Activated CD8-positive, alpha-beta memory T cell treated with anti-CD3 and anti-CD28 coated beads for 1 hour (primary cell): ENCODE data around the gene IRGC.
"Not testable (repeated sequence)": the region's sequence is repeated elsewhere in the genome, so short reads cannot be mapped to it uniquely, and the experiment has no call there.

ENCODE experiments used
- DNase-seq, 2 donors: peaks; one replicate each; pipeline ENCODE4 v3.0.0-alpha.2; 2020; ENCODE audit warnings: low read depth in 1 of 2; ENCODE audit errors: extremely low read depth in 1 of 2

The IRGC gene, protein sequence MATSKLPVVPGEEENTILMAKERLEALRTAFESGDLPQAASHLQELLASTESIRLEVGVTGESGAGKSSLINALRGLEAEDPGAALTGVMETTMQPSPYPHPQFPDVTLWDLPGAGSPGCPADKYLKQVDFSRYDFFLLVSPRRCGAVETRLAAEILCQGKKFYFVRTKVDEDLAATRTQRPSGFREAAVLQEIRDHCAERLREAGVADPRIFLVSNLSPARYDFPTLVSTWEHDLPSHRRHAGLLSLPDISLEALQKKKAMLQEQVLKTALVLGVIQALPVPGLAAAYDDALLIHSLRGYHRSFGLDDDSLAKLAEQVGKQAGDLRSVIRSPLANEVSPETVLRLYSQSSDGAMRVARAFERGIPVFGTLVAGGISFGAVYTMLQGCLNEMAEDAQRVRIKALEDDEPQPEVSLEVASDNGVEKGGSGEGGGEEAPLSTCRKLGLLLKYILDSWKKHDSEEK

DNA sequence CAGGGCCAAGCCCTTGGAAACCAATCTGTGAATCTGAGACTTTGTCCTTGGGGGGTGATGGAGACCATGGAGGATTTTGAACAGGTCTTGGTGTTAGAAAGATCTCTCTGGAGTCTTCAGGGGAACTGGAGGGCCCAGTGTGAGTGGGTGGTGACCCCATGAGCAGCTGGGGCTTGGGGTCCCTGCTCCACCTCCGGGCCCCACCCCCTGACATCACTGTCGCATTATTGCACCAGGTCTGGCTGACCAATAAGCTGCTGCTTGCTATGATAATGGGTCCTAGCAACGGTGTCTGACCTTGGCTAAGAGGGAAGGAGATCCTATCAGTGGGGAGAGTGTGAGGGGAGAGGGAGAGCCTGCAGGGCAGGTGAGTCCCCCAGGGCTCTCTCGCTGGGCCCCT, at the start of gene IRGC:
TSS of gene IRGC (plus strand) at position 301 of the 400 bp plus-strand sequence. CDS start 2,483 bp downstream, outside the sequence.
- no peak for DNase-seq

DNA sequence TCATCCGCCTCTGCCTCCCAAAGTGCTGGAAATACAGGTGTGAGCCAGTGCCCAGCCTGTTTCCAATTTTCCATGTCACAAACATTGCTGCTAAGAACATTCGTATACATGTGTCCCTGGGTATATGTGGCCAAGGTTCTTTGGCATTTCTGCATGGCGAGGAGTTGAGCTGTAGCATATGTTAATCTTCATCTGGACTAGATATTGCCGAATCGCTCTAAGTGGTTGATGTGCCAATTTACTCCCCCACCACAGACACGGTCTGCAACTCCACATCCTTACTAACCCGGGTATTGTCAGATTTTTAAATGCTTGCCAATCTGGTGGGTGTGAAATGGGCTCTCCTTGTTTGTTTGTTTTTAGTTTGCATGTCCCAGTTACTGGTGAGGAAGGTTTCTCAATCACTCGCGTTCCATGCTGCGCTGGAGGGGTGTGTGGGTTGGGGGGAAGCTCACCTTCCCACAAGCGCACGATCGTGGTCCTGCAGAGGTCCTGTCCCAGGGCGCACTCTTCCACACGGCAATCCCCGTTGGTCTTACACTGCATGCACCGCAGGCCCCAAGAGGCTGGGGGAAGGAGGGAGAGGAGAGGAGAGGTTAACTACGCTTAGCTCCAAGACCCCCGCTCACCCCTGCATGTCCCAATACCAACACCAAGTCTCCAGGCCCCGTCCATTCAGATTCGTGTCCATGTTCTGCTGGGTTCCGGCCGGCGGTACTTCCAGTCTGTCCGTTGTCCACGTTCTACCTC, 48.6 kb upstream of the IRGC start:
- DNase-seq = no peak

DNA sequence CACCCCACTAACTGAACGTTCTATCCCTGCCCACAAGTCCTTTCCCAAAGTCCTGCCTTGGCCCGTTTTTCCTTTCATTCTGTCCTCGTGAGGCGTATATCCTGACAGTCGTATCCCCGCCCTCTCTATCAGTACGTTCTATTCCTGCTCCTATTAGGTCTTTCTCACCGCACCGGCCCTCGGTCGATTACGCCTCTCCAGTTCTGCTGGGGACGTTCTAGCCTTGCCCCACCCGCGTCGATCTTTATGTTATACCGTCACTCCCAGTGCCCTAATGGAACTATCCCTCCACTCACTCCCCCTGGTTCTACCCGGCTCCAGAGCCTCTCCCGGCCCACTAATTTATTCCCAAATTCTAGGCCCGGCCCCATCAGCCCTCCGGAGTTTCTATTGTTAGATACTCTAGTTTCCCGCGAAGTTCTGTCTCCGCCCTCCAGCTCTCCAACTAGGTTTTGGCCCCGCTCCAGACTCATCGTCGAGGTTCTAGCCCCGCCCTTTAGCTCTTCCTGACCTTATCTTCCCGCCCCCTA, 47.9 kb upstream of the IRGC start:
- no peak for DNase-seq

DNA sequence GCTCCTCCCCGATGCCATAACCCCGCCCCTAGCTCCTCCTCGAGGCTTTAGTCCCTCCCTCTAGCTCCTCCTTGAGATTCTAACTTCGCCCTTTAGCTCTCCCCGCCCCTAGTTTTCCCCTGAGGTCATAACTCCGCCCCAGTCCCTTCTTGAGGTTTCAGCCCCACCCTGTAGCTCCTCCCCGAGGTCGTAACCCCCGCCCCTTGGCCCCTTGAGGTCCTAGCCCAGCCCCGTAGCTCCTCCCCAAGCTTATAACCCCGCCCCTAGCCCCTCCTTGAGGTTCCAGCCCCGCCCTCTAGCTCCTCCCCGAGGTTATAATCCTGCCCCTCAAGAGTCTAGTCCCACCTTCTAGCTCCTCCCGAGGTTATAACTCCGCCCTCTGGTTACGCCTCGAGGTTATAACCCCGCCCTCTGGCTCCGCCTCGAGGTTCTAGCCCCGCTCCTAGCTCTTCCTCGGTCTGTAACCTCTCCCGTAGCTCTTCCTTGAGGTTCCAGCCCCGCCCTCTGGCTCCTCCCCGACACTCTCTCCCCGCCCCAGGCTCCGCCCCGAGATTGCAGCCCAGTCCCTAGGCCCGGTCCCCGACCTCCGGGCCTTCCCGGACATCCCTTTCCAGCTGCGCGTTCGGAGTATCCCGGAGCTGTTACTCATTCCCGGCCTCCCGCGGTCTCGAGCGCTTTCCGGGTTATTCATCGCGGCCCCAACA, 47.3 kb upstream of the IRGC start:
- peak; percentile 85 to 90 for DNase-seq

DNA sequence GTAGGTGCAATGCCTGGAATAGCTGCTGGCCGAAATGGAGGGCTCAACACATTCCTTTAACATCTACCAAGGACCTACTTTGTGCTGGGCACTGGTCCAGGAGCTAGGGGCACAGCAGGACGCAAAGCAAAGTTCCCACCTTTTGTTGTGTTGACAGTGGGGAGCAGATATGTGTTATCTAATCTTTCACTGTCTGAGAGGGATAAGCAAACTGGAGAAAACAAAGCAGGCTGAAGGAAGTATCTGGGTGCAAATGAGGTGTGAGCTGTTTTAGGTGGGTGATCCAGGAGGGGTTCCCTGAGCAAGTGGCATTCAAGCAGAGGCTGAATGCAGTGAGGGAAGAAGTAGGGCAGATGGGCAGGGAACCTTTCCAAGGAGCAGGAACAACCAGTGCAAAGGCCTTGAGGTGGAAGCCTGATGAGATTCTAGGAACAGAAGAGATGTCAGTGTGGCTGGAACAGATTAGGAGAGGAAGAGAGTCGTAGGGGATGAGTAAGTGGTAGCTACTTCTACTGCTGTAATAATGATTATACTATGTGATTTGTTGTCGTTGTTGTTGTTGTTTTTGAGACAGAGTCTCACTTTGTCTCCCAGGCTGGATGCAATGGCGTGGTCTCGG, 43.7 kb upstream of the IRGC start:
- no peak for DNase-seq

DNA sequence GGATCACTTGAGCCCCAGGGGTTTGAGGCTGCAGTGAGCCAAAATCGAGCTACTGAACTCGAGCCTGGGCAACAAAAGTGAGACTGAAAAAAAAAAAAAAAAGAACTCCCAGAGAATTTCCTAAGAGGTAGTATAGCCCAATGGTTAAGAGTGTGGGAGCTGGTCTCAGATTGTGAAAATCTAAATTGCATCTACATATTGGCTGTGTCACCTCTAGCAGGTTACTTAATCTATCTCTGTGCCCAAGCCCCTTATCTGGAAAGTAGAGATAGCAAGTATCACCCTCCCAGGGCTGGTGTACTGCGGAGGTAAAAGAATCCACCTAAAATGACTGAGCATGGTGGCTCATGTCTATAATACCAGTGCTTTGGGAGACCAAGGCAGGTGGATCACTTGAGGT, 42.2 kb upstream of the IRGC start:
- DNase-seq = no peak

DNA sequence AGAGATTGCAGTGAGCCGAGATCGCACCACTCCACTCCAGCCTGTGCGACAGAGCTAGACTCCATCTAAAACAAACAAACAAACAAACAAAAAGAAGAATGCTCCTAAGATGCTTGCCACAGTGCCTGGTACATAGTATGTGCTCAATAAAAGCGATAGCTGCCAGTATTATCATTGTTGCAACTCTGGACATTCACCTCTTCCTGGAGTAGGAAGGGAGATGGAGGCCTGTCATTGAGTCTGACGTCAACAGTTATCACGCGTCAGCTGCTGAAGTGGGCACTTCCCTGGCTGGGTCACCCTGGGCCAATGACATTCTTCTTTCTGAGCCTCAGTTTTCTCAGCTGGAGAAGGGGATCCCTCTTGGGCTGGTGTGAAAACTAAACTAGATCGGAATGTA, 41.7 kb upstream of the IRGC start:
- no peak for DNase-seq

DNA sequence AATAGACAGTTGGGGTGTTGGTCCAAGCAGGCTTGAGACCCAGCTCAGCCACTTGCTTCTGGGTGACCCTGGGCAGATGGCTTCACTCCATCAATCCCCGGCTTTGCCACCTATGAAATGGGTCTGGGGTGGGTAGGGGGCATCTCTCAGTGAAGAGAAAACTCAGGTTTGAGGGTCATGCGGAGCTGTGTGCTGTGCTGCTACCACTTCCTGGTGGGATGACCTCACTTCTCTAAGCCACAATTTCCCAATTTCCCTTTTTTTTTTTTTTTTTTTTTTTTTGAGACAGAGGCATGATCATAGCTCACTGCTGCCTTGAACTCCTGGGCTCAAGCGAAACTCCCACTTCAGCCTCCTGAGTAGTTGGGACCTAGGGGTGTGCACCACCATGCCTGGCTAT, 41.3 kb upstream of the IRGC start:
- no peak for DNase-seq

DNA sequence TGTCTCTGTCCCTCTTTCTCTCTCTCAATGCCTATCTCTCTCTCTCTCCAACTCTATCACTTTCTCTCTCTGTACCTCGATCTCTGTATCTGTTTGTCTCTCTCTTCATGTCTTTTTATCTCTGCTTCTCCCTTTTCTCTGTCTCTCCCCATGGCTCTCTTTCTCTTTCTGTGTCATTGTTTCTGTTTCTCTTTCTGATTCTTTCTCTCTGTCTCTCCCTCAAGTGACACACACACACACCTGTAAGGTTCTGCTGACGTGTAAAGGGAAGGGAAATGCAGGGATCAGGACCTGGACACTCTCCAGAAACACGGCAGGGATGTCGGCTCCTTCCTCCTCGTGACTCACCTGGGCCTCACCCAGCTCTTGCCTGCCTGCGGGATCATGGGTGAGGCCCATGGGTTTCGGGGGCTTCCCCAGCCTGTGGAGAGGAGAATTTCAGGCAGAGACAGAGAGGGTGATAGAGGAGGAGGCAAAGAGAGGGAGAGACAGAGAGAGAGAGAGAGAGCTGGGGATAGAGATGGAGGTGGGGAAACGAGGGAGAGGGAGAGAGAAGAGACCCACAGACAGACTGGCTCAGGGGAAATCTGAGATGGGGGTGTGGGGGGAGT, 40.5 kb upstream of the IRGC start:
- no peak for DNase-seq

DNA sequence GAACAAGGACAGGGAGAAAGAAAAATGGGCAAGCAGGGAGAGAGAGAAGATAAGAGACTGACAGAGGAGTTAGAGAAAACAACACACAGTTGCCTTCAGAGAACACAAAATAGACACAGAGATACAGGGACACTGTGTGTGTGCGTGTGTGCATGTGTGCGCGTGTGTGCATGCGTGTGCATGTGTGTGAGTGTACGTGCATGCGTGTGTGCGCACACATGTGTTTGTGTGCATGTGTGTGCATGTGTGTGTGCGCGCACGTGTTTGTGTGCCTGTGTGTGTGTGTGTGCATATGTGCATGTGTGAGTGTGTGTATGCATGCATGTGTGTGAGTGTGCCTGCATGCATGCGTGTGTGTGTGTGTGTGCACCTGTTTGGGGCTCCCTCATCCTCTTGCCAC, 40.0 kb upstream of the IRGC start:
- DNase-seq = no peak

DNA sequence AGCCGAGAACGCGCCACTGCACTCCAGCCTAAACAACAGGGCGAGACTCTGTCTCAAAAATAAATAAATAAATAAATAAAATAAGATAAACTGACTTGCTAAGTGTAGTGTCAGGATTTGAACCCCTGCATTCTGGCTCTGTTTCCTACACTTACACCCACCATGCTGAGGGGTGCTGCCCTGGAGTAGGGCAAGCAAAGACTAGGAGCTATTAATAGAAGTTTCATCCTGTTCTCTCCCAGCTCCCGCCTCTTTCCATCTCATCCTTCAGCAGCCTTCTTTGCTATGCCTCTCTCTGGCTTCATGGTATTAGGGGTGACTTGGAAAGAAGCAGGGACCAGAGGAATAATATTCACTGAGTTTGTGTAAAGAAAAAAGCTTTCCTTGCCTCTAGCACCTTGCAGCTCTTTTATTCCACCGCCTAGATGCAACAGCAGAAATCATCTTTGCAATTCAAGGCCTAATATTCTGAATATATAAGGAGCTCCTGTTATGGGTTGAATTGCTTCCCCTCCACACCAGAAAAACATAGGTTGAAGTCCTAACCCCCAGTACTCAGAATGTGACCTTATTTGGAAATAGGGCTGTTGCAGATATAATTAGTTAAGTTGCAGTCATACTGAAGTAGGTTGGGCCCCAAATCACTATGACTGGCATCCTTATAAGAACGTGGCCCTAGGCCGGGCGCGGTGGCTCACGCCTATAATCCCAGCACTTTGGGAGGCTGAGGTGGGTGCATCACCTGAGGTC, 37.2 kb upstream of the IRGC start:
- no peak for DNase-seq

DNA sequence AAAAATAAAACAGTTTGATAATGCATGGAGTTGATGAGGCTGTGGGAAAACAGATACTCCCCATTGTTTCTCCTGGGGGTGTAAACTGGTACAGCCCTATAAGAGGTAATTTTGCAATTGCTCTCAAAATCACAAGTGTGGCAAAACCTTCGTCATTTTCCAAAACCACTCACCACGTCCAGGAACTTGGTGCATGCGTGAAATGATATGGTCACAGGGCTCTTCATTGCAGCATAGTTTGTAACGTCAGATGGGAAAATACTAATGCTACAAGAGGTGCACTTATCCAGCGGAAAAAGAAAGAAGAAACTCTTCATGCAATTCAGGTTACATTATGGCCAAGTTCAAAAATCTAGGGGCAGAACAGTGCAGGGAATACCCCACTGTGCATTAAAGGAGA, 34.1 kb upstream of the IRGC start:
- no peak for DNase-seq

DNA sequence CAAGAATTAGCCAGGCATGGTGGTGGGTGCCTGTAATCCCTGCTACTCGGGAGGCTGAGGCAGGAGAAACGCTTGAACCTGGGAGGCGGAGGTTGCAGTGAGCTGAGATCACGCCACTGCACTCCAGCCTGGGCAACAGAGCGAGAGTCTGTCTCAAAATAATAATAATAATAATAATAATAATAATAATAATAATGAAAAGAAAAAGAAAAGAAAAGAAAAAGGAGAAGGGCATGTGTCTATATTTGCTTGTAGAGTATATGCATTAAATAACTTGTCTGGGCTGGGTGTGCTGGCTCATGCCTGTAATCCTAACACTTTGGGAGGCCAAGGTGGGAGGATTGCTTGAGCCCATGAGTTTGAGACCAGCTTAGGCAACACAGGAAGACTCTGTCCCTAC, 33.6 kb upstream of the IRGC start:
- not testable (repeated sequence) for DNase-seq

DNA sequence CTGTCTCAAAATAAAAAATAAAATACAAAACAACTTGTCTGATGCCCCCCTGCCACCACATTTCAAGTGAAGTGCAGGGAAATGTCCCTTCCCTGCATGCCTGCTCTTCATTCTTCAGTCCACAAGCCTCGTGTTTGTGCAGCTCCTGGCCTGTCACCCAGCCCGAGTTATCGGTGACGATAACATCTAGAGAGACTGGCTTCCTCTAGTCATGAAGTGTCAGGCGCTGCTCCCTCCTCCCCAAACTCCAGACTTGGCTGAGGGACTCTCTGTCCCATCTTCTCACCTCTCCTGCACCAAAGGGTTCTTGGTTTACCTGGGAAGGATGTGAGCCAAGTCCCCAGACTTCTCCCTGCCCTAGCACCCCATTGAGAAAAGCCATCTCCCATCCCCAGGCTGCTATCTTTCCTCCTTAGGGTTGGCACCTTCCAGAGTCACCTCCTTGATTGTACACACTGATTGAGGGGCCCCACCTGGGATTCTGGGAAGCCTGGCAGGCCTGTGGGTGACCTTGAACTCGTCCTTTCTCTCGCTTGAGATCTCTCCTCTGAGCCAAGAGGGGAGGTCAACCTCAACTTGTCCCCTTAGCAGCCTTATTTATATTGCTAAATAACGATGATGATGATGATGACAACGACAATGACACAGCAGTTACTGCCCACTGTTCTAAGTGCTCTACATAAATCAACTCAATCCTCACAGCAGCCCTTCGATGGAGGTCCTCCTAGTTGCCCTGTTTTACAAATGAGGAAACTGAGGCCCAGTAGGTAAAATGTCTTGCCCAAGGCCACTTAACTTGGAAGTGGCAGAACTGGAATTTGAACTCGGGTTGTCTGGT, 32.8 kb upstream of the IRGC start:
- no peak for DNase-seq

DNA sequence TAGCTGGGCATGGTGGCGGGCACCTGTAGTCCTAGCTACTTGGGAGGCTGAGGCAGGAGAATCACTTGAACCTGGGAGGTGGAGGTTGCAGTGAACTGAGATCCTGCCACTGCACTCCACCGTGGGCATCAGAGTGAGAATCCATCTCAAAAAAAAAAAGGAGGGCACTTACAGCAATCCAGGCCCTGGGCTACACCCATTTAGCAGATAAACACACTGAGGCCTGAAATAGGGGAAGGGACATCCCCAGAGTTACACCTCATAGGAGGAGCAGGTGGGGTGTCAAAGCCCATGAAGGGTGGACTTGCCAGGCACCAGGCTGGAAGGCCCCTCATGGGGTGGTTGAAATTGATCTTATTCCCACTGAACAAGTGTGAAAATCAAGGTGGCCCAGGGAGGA, 32.0 kb upstream of the IRGC start:
- no peak for DNase-seq

DNA sequence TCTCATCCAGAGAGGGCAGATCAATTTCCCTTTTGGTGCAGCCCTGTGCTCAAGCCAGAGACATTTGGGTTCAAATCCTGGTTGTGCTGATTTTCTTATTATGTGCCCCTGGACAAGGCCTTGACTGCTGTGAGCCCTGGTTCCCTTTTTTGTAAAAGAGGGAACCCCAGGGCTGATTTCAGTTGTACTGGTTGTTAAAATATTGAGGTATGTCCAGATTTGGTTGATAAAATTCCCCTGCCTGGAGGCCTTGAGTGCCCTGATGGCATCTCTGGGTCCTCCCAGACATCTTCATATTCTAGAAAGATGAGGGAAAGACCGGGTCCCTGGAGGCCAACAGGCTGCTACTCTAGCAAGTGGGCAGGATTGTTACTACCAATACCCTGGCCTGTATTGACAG, 31.6 kb upstream of the IRGC start:
- DNase-seq = no peak

DNA sequence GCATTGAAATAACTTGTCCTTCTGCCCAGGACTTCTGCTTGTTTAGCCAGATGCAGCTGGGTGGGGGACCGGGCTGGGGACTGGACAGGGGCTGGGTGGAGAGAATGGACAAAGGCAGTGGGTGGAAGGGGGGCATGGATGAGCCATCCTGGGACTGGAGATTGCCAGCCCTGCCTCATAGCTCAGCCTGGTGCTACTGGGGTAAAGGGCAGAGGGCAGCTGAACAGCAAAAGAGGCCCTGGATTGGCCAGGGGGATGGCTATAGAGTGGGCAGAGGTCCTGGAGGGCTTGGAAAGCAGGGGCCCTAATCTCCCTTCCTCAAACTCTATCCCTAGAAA, 28.2 kb upstream of the IRGC start:
- DNase-seq = no peak

DNA sequence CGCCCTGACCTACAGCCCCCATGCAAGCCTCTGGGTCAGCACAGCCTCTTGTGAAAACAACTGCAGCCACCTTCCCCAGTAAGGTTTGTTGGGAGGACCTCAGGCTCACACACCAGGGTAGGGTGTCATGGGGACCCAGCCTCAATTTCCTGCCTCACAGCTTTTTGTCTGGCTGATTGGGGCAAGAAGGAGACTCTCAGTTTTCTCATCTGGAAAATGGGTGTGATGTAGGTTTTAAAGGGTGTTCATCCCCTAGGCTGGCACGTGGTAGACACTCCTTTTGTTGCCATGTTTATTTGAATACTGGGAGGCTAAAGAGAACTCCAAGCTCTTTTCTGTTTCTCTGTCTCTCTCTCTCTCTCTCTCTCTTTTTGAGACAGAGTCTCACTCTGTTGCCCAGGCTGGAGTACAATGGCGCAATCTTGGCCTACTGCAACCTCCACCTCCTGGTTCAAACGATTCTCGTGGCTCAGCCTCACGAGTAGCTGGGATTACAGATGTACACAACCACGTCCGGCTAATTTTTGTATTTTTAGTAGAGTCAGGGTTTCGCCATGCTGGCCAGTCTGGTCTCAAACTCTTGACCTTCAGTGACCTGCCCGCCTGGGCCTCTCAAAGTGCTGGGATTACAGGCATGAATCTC, 27.7 kb upstream of the IRGC start:
- DNase-seq = no peak

DNA sequence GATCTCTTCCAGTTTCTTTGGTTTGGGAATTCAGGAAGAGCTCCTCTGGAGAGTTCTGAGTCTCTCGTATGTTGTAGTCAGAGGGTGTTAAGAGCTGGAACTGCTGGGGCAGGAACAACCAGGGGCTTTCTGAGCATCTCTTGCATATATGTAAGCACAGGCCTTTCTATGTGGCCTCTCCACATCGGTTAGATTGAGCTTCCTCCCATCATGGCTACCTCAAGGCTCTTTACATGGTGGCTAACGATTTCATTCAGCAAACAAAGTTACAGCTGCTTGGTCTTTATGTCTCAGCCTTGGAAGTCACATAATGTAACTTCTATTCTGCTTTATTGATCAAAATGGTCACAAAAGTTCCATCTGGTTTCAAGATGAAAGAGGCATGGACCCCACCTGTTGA, 25.4 kb upstream of the IRGC start:
- no peak for DNase-seq
